AG04449 (cell line): Measurements from ENCODE around the gene SMIM12.

Source experiments
- CTCF ChIA-PET: fragments of 350-600 bp; formaldehyde crosslinking; extraction: SDS; loops from one replicate; lab custom pipeline; 2021; ENCODE audit warnings: antibody characterized with exemption; lab: Yijun Ruan, JAX
- POLR2A ChIA-PET: fragments of 400-600, 350-600 bp; formaldehyde crosslinking; extraction: SDS; loops from one replicate; lab custom pipeline; 2020; ENCODE audit warnings: antibody characterized with exemption, inconsistent platforms; lab: Yijun Ruan, JAX
- DNase-seq: peaks from one replicate; pipeline ENCODE4 v3.0.0-alpha.2; 2010; ENCODE audit warnings: low read depth, low spot score
- H3K4me3 ChIP-seq: 2 replicates; pipeline ENCODE4 v1.5.1; 2011; ENCODE audit warnings: low read depth, mild to moderate bottlenecking, control low read depth, low read length
- TF ChIP-seq, protein P1 (sequence below): IDR thresholded peaks from one replicate; pipeline ENCODE4 v1.5.1; 2011; ENCODE audit warnings: mild to moderate bottlenecking, moderate library complexity, low read length, control low read depth, inconsistent platforms; ENCODE audit not compliant: insufficient read depth; ENCODE audit errors: missing control alignments

The SMIM12 gene

DNA sequence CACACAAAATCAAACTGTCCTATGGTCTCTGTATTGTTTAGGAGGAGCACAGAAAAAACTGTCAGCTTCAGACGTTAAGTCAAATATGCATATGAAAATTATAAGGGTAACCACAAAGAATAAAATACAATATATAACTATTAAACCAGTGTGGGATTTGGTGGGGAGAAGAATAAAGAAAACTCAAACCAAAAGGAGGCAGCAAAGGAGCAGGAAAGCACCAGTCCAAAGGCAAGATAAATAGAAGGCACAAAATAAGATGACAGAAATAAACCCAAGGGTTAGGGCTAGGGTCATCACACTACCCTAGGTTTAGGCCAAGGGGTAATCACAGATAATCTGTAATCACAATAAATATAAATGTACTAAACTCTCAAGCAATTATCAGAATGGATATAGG, 37.1 kb upstream of the SMIM12 start:
- CTCF ChIA-PET: interaction anchor here (1.2 to 1.3 kb wide), 2 partner anchors 9 to 224 kb away, joined by 3 to 6 read pairs; no protein-coding TSS in a partner anchor
- no peak overlapping the region for H3K4me3 ChIP-seq
- TF ChIP-seq, protein P1, sequence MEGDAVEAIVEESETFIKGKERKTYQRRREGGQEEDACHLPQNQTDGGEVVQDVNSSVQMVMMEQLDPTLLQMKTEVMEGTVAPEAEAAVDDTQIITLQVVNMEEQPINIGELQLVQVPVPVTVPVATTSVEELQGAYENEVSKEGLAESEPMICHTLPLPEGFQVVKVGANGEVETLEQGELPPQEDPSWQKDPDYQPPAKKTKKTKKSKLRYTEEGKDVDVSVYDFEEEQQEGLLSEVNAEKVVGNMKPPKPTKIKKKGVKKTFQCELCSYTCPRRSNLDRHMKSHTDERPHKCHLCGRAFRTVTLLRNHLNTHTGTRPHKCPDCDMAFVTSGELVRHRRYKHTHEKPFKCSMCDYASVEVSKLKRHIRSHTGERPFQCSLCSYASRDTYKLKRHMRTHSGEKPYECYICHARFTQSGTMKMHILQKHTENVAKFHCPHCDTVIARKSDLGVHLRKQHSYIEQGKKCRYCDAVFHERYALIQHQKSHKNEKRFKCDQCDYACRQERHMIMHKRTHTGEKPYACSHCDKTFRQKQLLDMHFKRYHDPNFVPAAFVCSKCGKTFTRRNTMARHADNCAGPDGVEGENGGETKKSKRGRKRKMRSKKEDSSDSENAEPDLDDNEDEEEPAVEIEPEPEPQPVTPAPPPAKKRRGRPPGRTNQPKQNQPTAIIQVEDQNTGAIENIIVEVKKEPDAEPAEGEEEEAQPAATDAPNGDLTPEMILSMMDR: peak; percentile 2
- POLR2A ChIA-PET: no interaction called here
- no peak for DNase-seq

DNA sequence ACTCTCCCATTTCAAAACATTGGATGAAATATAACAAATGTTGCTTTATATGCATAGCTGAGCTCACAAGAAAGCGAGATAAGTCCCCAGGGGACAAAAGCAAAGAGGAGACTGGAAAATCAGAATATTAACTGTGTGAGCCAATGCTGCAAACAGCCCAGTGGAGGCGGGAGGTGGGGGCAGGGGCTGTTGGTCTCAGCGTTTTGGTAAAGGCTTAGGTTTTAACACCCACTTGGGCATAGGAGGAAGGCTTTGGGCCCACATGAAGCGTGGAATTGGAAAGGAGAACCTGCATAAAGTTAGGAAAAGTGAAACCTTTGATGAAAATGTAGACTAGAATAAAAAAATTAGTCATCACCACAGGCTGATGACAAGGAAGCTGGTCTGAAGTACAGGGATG, 30.2 kb upstream of the SMIM12 start:
- POLR2A ChIA-PET: no interaction called here
- CTCF ChIA-PET: interaction anchor here (0.7 to 2.5 kb wide), 4 partner anchors 23 to 97 kb away, joined by 3 to 16 read pairs (median 3); no protein-coding TSS in a partner anchor
- DNase-seq: no peak
- no peak overlapping the region for H3K4me3 ChIP-seq
- TF ChIP-seq, protein P1: no peak

DNA sequence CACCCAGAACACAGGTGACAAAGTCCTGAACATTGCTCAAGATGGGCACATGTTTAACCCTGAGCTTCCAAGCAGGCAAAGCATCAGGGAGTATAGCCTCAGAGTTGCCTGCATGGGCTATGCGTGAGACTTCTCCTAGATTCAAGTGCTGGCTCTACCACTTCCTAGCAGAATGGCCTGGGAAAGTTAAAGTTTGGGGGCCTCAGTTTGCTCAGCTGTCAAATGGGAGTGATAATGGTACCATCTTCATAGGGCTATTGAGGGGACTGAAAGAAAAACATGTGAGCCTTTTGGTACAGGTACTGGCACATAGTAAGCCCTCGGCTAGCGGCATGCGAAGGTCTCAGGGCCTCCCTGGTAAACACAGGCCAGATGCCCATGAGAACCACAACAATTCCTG, 28.0 kb upstream of the SMIM12 start:
- CTCF ChIA-PET: interaction anchor here (1.0 to 5.9 kb wide), 4 partner anchors 9 to 40 kb away, joined by 3 to 30 read pairs (median 5); no protein-coding TSS in a partner anchor
- POLR2A ChIA-PET: no interaction called here
- TF ChIP-seq, protein P1: no peak
- no peak for DNase-seq
- H3K4me3 ChIP-seq: no peak overlapping the region

DNA sequence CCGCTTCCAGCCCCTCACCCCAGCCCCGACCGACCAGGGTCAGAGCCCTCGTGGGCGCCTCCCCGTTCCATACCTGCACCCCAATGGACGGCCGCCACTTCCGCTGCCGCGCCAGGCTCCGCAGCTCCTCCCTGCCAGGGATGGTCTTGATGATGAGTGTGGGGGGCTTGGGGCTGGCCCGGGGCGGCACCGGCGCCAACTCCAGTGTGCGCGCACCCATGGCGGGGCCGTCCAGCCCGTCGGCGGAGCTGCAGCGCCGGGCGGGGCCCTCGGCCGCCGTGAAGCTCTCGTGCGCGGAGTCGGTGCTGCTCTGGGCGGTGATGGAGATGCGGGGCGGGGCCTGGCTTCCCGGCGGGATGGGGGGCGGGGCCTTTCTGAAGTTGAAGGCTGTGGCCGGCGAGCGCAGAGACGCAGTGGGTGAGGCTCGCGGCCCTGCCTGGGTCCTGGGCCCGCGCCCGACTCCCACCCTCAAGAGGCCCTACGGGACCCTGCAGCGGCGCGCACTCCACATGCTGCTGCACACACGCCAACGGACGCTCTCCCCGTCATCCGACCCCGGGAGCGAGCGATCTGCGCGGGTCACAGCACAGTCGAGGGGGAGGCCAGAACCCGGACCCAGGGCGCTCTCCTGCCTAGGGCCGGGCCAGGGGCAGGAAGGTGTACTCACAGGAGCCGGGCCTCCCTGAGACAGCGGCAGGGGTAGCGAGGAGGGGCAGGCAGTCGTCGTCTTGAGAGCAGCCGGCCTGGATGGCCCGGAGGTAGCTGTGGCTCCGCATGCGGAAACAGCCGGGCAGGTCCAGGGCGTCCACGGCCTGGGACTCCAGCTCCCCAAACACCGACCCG, 26.1 kb upstream of the SMIM12 start:
- CTCF ChIA-PET: interaction anchor here (1.2 to 5.9 kb wide), 3 partner anchors 14 to 26 kb away, joined by 4 to 30 read pairs (median 5); partner anchors contain the start of gene SMIM12
- POLR2A ChIA-PET: no interaction called here
- H3K4me3 ChIP-seq: peak overlapping the region; percentile 50
- DNase-seq: no peak
- TF ChIP-seq, protein P1: no peak

DNA sequence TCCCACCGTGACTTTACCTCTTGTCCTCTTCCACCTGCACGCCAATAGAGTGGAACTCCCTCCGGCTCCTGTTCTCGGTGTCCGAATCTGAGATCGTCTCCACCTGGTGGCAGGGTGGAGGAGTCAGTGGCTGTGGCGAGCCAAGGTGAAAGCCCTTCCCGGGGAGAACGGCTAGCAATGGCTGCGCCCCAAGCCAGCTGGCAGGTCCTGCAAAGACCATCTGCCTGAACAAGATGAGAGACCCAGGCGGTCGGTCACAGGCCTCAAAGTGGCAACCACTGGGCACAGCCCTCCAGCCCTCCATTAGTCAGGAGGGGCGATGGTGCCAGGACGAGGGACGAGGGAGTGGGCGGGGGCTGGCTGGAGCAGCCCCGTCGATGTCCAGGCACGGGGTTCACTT, 25.4 kb upstream of the SMIM12 start:
- DNase-seq: no peak
- no peak overlapping the region for H3K4me3 ChIP-seq
- TF ChIP-seq, protein P1: no peak
- POLR2A ChIA-PET: no interaction called here
- CTCF ChIA-PET: interaction anchor here (1.4 to 5.9 kb wide), 2 partner anchors 13 to 19 kb away, joined by 5 to 30 read pairs; no protein-coding TSS in a partner anchor

DNA sequence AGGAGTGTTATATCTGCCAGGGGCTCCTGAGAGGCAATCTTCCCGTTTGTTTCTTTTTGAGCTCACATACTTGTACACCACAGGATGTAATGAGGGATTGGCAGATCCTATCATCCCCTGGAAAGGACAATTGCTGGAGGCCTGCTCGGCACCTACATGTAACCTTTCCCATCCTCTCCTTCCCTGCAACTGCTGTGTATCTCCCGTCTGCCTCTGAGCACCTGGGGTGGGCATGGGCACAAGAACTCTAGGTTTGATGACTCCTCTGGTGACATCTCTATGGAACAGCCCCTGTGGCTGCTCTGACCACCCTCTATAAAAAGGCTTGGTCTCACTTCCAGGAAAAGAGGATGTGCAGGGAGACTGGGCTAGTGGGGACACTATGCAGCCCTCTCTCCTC, 25.0 kb upstream of the SMIM12 start:
- DNase-seq: no peak
- ChIA-PET CTCF (interaction anchor here (1.4 to 5.9 kb wide), 2 partner anchors 12 to 19 kb away, joined by 5 to 30 read pairs; no protein-coding TSS in a partner anchor), POLR2A (no interaction called here)
- TF ChIP-seq, protein P1: no peak
- no peak overlapping the region for H3K4me3 ChIP-seq
